ENCODE results near the gene SLC35A4.

Gene SLC35A4

DNA sequence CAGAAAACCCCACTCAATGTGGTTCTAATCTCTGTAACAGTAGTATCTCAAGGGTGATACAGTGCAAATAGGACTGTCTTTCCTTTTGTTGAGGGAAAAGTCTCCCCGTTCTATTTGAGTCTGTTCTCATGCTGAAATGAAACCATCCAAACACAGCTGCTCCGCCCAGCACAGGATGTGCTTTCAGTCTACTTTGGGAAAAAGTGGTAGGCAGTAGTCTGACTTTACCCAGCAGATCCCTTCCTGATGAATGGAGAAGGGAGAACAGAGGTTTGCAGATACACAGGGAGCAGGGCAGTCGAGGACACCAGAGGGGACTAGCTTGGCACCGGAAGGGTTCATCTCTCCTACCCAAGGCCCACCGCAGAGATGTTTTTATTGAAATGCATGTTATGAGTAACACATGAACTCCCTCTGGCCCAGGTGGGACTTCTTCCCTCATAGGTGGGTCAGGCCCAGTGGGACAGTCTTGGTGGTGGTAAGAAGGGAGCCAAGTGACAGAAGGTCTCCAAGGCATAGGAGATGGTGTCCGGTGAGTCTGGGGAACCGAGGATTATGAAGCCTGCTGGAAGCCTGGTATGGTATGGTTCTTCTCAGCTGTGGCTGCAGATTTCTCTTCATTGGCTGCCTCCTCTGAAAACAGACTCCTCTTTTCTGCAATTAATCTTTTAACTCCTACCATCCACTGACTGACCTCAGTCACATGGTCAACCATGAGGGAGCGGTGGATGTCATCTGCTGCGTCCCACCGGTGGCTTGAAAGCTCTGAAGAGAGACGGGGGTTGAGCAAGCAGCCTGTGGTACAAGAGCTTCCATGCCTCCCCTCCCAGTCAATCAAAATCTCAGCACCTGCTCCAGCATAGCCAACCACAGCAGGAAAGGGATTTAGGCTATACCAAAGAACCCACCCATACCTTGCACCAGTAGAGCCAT is 14.2 kb upstream of the SLC35A4 start:
- DNase-seq (ENCODE audit: extremely low spot score), result no peak
- ChIA-PET CTCF (interaction anchor here (1.1 to 1.9 kb wide), 2 partner anchors 85 to 177 kb away, joined by 3 to 6 read pairs; no protein-coding TSS in a partner anchor), POLR2A (no interaction called here)
- TF ChIP-seq, protein P1, sequence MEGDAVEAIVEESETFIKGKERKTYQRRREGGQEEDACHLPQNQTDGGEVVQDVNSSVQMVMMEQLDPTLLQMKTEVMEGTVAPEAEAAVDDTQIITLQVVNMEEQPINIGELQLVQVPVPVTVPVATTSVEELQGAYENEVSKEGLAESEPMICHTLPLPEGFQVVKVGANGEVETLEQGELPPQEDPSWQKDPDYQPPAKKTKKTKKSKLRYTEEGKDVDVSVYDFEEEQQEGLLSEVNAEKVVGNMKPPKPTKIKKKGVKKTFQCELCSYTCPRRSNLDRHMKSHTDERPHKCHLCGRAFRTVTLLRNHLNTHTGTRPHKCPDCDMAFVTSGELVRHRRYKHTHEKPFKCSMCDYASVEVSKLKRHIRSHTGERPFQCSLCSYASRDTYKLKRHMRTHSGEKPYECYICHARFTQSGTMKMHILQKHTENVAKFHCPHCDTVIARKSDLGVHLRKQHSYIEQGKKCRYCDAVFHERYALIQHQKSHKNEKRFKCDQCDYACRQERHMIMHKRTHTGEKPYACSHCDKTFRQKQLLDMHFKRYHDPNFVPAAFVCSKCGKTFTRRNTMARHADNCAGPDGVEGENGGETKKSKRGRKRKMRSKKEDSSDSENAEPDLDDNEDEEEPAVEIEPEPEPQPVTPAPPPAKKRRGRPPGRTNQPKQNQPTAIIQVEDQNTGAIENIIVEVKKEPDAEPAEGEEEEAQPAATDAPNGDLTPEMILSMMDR (IDR thresholded peaks at IDR 0.05; ENCODE audit: control extremely low read depth, extremely low read depth, low read depth, missing control alignments), result no peak

DNA sequence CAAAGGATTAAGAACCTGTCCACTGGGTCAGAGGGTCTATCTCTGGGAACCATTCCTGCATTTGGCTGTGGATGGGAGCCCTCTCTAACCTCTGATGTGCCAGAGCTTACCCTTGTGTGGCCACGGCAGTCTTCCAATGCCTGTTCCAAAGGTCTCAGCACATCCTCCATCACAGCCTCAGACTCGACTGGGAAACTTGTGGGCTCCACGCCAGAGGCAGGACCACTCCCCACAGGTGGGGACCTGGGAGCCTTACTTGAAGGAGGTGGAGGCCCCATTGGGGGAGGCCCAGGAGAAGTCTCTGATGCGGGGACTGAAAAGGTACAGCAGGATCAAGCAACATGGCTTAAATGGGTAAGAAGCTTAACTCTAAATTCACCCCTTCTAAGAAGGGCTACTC is 12.8 kb upstream of the SLC35A4 start:
- TF ChIP-seq, protein P1 (IDR thresholded peaks at IDR 0.05; ENCODE audit: control extremely low read depth, extremely low read depth, low read depth, missing control alignments), result no peak
- CTCF ChIA-PET, result interaction anchor here (0.9 to 1.9 kb wide), 2 partner anchors 18 to 83 kb away, joined by 3 to 6 read pairs; no protein-coding TSS in a partner anchor

DNA sequence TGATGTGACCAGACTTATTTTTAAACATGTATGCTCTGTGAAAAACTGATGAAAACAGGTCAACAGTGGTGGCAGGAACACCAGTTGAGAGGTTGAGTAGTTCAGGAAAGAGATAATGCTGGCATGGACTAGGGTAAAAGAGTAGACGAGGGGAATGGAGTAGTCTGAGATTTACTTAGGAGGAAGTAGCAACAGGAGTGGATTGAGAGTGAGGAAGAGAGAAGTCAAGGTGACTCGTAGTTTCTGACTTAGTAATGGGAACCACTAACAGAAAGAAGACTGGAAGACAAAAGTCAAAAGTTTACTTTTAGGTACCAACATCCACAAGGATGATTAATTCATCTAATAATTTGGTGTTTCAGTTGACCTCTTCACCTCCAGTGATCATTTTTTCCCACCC is 11.0 kb upstream of the SLC35A4 start:
- no peak for DNase-seq (ENCODE audit: extremely low spot score)
- ChIA-PET POLR2A (no interaction called here), CTCF (interaction anchor here (1.1 to 1.6 kb wide), 4 partner anchors 19 to 93 kb away, joined by 3 to 4 read pairs (median 3); no protein-coding TSS in a partner anchor)
- TF ChIP-seq, protein P1 (IDR thresholded peaks at IDR 0.05; ENCODE audit: control extremely low read depth, extremely low read depth, low read depth, missing control alignments), result no peak

More for the DNA sequence above, 12.8 kb upstream of the SLC35A4 start:
- no peak for DNase-seq (ENCODE audit: extremely low spot score)
- POLR2A ChIA-PET, result interaction anchor here (0.6 kb wide), 1 partner anchor 151 kb away, joined by 3 read pairs; no protein-coding TSS in a partner anchor

DNA sequence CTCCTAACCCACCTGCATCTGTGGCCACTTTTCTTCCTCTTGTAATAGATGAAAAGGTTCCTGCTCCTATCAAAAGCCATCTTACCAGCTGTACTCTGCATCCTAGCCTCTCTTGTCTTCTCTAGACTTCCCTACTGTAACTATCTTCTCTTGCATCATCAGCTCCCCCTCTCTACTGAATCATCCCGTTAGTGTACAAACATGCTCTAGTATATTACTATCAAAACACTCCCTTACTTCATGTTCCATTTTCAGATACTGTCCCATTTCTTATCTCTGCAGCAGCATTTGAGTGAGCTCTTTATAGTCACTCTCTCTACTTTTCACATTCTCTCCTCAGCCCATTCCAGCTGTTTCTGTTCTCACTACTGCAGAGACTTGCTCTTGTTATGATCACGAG is 10.2 kb upstream of the SLC35A4 start:
- TF ChIP-seq, protein P1 (IDR thresholded peaks at IDR 0.05; ENCODE audit: control extremely low read depth, extremely low read depth, low read depth, missing control alignments), result no peak
- no peak for DNase-seq (ENCODE audit: extremely low spot score)
- POLR2A ChIA-PET, result no interaction called here
- CTCF ChIA-PET, result interaction anchor here (1.4 kb wide), 1 partner anchor 191 kb away, joined by 3 read pairs; no protein-coding TSS in a partner anchor

DNA sequence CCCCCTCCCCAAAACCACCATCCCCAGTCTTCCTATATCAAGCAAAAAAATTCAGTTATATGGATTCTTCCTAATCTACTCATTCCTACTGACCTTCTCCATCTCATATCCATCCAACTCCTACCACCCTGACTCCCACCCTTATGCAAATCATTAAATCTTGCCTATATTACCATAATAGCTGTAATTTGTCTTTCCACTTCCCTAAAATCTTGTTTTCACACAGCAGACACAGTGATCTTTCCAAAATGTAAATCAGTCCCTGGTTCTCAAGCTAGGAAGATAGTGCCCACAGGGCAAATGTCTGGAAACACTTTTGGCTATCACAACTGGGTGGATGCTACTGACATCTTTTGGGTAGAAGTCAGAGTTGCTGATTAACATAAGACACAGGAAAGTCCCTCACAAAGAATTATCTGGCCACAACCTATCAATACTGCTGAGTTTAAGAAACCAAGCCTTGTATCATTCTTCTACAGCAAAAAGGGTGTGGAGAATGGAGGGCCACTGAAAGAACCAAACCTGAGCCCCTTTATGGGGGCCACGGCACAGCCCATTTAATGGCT is 8.8 kb upstream of the SLC35A4 start:
- TF ChIP-seq, protein P1 (IDR thresholded peaks at IDR 0.05; ENCODE audit: control extremely low read depth, extremely low read depth, low read depth, missing control alignments), result no peak
- ChIA-PET CTCF (interaction anchor here (1.0 to 3.1 kb wide), 3 partner anchors 8 to 193 kb away, joined by 3 to 12 read pairs (median 4); partner anchors contain the start of gene EIF4EBP3), POLR2A (interaction anchor here (0.6 kb wide), 2 partner anchors 181 to 1006 kb away, joined by 3 to 8 read pairs; no protein-coding TSS in a partner anchor)
- no peak for DNase-seq (ENCODE audit: extremely low spot score)

DNA sequence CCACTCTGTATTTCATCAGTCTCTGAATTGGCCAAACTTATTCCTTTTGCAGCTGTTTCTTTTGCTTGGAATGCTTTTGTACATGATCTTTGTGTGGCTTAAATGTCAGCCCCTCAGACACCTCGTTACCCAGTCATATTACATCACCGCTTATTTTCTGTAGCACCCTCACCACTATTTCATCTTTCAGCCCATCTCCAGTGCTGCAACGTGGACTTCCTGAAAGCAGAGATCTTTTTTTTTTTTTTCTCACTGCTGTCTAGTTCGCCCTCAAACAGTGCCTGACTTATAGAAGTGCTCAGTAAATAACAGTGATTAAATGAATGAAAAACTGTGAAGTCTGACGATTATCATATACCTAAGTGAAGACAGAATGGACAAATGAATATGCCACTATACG is 8.2 kb upstream of the SLC35A4 start:
- TF ChIP-seq, protein P1 (IDR thresholded peaks at IDR 0.05; ENCODE audit: control extremely low read depth, extremely low read depth, low read depth, missing control alignments), result no peak
- POLR2A ChIA-PET, result interaction anchor here (1.0 kb wide), 1 partner anchor 91 kb away, joined by 3 read pairs; the partner anchor contains the start of genes IK and NDUFA2
- DNase-seq (ENCODE audit: extremely low spot score), result no peak
- CTCF ChIA-PET, result interaction anchor here (1.0 to 3.1 kb wide), 3 partner anchors 9 to 79 kb away, joined by 4 to 12 read pairs (median 5); partner anchors contain the start of gene EIF4EBP3

All from GM10248 (cell line).